ENCODE measurements around the gene GPC5.

DNA sequence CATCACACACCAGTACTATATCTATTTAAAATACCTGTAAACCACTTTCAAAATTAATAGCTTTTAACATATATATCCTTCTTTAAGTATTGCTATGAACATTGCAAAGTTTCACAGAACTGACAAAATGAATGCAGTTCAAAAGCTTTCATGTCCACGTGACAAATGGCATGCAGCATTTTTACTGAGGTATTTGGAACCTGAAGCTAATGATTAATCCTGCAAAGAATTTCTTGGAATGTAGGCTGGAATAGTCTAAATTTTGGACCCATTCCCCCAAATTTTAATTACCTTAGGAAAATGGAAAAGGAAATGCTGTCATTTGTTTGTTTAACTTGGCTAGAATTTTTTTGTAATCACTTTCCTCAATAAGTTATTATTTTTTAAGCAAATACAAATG, 1404.4 kb downstream of the GPC5 start:
- TF ChIP-seq, protein P1, sequence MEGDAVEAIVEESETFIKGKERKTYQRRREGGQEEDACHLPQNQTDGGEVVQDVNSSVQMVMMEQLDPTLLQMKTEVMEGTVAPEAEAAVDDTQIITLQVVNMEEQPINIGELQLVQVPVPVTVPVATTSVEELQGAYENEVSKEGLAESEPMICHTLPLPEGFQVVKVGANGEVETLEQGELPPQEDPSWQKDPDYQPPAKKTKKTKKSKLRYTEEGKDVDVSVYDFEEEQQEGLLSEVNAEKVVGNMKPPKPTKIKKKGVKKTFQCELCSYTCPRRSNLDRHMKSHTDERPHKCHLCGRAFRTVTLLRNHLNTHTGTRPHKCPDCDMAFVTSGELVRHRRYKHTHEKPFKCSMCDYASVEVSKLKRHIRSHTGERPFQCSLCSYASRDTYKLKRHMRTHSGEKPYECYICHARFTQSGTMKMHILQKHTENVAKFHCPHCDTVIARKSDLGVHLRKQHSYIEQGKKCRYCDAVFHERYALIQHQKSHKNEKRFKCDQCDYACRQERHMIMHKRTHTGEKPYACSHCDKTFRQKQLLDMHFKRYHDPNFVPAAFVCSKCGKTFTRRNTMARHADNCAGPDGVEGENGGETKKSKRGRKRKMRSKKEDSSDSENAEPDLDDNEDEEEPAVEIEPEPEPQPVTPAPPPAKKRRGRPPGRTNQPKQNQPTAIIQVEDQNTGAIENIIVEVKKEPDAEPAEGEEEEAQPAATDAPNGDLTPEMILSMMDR (IDR thresholded peaks at IDR 0.05; ENCODE audit: low read depth, low read length): no peak
- TF ChIP-seq EZH2phosphoT487 (IDR thresholded peaks at IDR 0.05; ENCODE audit: low read depth): no peak

Data from OCI-LY3 (cell line).